NCI-H1092 (cell line): ENCODE results near the gene NIPBL.
"Not testable (repeated sequence)": the region's sequence is repeated elsewhere in the genome, so short reads cannot be mapped to it uniquely, and the experiment has no call there.

Source experiments
- DNase-seq: peaks from one replicate; lab custom pipeline; 2025; lab: John Stamatoyannopoulos, UW

Gene NIPBL

DNA sequence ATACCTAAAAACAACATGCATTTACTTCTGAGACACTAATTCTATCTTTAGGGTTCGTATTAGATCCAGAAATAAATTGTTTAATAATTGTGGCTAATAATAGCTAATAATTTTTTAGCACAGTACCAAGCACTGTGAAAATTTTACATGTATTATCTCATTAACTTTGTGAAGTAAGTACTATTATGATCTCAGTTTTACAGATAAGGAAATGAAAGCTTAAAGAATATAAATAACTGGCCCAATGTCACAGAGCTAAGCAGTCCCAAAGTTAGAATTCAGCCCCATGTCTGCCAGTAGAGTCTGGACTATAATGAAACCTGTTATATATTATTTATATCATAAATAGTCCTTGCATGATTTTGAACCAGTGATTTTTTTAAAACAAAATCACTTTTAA is 163.3 kb downstream of the NIPBL start:
- no peak for DNase-seq

DNA sequence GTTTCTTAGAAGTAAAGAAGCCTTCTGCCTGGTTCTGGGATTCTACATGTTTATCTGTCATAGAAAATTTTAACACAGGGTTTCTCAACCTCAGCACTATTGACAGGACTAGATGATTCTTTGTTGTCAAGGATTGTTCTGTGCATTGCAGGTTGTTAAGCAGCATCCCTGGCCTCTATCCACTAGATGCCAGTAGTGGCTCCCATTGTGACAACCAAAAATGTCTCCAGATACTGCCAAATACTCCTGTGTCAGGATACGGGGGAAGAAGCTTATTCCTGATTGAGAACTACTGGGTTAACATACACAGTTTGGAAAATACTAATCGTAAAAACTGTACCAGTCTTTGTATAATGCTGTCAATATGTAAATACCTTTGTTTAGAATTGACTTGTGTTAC is 167.1 kb downstream of the NIPBL start:
- DNase-seq, result no peak

DNA sequence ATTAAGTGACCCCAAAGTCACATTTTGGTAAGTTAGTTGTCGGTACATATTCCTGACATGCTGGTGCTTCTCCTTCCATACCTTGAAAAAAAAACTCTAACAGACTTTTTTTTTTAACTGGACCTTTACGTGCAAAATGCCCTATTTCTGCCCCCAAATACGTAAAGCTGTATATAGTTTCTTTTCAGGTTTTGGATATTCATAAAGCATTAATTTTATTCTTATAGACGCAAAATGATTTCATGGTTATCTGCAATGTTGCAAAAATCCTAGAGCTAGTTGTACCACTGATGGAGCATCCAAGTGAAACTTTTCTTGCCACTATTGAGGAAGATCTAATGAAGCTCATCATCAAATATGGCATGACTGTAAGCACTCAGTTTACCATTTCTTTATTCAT is 167.6 kb downstream of the NIPBL start:
- no peak for DNase-seq

DNA sequence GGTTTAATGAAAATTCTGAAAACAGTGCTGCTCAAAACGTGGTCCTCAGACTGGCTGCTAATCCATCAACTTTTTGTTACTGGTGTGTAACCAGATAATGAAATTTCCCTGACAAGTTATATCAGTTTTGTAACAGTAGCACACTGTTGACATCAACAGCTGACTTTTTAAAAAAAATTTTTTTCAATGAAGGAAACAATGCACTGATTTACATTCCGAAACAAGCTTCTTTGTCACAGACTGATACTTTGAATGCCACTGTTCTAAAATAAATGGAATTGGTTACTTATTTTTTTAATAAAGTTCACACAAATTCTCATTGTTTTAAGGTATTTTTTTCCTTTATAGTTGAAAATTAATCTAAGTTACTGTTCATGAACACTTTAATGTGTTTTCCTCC is 169.1 kb downstream of the NIPBL start:
- DNase-seq, result no peak

DNA sequence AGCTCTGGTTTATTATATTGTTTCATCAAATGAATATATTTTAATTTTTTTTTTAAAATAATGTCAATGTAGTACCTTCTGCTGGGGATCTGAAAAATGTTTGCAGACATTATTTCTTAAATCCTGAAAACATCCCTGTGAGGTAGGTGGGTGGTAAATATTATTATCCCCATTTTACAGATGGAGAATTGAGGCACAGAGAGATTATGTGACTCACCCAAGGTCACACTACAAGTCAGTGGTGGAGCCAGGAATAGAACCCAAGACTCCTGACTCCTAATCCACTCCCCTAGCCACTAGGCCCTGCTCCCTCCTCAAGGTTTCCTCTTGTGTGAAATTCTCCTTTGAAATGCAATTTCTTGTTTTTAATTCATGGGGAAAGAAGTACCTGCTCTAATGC is 171.4 kb downstream of the NIPBL start:
- no peak for DNase-seq

DNA sequence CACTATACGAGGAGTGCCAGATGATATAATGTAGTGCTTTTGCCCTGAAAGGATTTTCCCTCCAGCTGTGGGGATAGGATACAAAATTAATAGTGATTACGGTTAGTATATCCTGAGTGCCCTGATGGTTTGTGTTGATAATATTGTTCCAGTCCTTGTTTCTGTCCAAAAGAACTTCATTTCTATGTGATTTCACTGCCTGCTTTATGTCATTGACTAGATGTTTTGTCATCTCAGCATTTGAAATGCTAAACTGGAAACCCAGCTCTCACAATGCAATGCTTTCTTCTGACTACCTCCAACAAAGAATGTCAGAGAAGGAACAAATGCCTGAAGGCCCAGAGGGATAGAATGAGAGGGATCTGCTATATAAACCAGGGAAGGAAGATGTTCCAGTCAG is 177.8 kb downstream of the NIPBL start:
- no peak for DNase-seq

DNA sequence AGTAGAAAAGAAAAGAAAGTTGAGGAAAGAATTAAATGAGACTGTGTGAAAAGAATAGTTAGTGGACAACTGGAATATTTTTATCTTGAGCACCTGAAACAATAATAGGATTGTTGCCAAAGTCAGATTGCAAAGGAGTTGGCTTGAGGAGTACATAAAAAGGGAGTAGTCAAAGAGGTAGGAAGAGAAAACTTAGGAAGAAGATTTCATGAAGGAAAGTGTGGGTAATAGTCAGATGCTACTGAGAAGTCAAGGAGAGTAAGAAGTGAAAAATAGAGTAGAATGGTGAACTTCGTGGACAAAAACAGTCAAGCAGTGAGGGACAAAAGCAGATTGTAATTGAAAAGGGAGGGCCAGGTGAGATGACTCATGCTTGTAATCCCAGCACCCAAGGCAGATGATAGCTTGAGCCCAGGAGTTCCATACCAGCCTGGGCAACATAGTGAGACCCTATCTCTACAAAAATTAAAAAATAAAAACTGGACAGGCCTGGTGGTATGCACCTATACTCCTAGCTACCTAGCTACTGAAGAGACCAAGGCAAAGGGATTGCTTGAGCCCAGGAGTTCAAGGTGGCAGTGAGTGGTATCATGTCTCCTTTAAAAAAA is 178.9 kb downstream of the NIPBL start:
- DNase-seq, result no peak

DNA sequence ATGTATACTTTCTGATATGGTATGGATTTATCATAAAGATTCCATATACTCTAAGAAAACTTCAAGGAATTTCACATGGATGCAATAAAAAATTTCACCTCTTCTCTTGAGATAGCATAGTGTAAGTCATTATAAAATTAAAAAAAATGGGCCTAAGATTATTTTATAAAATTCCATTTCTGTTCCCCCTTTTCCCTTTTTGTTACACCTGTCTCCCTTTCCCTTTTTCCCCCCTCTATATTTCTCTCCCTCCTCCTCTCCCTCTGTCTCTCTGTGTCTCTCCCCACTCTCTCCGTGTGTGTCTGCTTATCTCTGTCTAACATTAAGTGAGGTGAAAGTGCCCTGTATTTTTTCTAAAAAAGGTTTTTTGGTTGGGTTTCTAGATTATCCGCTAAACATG is 180.2 kb downstream of the NIPBL start:
- no peak for DNase-seq

DNA sequence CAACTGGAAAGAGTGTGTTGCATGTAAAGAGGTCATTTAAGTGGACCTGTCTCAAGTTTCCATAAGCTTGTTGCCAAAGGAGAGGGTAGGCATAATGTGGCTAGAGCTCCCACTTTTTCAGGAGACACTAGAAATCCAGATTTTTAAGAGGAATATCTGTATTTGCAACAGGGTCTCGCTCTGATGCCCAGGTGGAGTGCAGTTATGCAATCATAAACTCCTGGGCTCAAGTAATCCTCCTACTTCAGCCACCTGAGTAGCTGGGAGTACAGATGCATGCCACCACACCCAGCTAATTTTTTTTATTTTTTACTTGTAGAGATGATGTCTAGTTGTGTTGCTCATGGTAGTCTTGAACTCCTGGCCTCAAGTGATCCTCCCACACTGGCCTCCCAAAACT is 183.5 kb downstream of the NIPBL start:
- DNase-seq, result no peak

DNA sequence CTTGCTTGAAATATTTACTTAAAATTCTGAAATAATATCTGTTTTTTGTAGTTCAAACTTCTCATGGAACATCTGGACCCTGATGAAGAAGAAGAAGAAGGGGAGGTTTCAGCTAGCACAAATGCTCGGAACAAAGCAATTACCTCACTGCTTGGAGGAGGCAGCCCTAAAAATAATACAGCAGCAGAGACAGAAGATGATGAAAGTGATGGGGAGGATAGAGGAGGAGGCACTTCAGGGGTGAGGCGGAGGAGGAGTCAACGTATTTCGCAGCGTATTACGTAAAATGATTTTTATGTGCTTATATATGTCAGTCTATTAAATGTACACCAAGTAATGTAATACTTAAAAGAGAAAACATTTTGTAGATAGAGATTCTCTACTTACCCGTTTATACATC is 187.2 kb downstream of the NIPBL start:
- DNase-seq, result no peak

DNA sequence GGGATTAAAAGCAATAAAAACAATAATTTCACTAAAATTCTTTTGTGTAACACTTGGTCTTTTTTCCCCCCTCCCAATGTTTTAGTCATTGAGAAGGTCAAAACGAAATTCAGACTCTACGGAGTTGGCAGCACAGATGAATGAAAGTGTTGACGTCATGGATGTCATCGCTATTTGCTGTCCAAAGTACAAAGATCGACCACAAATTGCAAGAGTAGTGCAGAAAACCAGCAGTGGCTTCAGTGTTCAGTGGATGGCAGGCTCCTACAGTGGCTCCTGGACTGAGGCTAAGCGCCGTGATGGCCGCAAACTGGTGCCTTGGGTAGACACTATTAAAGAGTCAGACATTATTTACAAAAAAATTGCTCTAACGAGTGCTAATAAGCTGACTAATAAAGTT is 187.9 kb downstream of the NIPBL start:
- no peak for DNase-seq

DNA sequence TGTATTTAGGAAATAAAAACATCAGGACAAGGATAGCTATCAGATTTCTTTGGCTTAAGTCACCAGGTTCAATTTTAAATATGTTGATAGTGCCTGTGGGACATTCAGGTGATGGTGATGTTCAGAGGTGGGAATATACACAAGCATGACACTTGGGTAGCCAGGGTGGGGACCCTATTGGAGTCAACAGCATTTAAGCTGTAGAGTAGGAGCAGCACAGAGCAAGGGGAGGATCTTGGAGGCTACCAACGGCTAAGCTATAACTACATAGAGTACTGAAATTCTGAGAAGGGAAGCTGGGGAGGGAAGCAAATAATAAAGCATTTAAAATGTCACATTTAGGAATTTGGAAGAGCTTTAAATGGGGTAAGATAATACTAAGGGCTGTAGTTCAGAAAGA is 194.9 kb downstream of the NIPBL start:
- no peak for DNase-seq

DNA sequence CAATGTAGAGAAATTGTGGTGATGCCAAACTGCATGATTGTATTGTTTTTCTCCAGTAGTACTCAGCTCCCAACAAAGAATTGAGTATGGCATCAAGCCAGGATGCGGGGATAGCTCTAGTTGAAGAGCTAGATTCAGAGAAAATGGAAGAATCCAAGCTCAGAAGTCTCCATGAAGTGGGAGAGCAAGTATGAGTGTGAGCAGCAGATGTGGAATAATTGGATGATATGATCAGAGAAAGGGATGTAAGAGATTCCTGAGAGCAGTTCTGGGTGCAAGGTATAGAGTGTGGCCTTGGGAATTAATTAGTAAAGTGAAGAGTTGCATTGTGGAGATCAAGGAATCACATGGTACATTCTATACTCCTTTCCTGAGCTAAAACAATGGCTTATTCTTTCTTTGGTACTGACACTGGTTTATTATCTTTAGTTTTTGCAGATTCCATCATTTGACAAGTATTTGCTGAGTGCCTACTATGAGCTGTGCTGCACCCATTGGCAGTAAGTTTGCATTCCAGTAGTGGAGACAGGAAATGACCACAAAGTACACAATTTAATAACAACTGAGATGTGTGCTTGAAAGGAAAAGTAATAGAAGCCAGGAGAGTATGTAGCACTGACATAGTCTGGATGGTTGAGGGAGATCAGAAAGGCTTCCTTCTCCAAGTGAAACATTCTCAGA is 195.5 kb downstream of the NIPBL start:
- DNase-seq, result no peak

DNA sequence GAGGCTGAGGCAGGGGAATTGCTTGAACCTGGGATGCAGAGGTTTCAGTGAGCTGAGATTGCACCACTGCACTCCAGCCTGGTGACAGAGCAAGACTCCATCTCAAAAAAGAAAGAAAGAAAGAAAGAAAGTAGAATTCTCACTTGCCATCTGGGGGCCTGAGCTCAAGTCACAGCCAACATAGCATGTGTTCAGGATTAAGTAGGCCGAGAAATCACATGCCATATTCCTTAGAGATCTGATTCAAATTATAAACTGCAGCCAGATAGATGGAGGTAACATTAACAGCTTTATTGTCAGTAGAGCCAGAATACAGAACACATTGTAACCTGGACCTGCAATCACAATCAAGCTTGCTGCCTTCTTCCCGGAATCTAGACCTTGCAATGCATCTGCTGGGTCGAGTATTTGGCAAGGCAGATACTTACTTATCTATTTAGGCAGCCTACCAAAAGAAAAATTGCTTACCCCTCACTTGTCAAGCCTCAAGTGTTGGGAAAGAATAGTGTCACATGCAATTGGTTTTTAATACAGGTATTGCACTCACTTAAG is 198.9 kb downstream of the NIPBL start:
- no peak for DNase-seq

DNA sequence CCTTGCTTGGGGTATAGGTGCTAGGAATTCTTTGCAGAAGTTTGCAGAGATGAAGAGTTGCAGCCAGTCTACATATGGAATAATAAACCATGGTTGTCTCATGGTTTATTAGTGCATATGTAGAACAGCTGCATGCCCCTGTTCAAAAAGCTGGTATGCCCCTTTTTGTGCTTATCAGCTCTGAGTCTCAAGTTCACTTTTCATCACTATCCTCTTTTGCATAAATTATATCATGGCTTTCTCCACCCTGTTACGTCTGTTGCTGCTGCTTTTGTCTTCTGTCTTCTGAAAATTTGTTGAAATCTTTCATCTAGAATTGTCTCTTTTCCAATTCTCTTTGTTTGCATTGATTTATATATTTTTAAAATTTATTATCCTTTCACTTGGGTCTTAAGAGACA is 200.6 kb downstream of the NIPBL start:
- DNase-seq, result no peak

DNA sequence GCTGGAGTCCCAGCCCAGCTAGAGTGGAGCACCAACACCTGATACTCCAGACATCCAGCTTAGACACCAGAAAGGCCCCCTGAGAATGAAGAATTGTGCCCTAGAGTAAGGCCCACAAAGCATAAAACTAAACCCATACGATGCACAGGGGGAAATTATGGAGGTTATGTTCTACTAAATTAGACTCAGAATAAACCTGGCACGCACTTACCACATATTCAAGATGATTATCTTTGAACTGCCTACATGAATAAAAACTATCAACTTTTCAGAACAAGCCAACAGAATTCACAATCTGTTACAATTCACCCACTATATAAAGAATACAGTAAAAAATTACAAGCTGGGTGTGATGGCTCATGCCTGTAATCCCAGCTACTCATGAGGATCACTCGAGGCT is 204.1 kb downstream of the NIPBL start:
- DNase-seq, result no peak

DNA sequence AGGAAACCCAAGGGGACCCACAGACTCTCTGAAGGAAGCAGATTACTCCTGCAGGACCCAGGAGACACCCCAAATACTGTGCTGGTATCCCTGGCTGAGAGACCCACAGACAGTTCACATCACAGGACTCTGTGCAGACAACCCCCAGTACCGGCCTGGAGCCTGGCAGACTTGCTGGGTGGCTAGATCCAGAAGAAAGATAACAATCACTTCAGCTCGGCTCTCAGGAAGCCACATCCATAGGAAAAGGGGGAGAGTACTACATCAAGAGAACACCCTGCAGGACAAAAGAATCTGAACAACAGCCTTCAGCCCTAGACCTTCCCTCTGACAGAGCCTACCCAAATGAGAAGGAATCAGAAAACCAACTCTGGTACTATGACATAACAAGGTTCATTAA is 206.4 kb downstream of the NIPBL start:
- not testable (repeated sequence) for DNase-seq

DNA sequence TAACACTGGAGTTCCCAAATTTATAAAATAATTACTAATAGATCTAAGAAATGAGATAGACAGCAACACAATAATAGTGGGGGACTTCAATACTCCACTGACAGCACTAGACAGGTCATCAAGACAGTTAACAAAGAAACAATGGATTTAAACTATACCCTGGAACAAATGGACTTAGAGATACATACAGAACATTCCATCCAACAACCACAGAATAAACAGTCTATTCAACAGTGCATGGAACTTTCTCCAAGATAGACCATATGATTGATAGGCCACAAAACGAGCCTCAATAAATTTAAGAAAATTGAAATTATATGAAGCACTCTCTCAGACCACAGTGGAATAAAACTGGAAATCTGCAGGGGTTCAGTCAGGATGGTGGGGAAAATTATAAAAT is 209.5 kb downstream of the NIPBL start:
- not testable (repeated sequence) for DNase-seq

DNA sequence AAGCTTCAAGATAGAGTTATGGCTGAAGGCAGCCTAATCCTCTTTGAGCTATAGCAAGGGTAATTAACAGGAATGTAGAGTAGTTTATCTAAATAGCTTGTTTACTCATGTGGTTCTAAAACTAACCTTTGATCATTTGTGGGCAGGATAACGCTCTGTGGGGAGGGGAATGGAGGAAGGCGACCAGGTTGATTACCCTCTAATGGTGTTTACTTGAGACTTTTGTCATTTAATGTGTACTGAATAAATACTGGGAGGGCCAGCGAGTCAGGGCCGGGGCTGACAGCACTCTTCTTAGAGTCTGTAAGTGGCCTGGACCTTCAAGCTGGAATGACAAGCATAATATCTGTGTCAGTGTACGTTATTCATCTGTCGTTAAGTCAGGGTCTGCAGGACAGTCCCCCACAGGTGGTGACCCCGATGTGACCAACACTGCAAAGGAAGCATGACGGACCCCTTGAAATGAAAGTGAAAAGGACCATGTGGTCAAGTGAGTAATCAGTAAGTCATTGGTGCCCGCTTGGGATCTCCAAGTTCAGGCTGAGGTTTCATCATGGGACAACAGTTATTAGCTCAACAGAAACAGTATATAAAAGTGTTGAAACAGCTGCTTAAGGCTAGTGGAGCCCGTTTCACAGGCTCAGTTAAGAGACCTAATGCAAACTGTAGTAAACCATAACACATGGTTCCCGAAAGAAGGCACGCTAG is 210.1 kb downstream of the NIPBL start:
- DNase-seq, result no peak

DNA sequence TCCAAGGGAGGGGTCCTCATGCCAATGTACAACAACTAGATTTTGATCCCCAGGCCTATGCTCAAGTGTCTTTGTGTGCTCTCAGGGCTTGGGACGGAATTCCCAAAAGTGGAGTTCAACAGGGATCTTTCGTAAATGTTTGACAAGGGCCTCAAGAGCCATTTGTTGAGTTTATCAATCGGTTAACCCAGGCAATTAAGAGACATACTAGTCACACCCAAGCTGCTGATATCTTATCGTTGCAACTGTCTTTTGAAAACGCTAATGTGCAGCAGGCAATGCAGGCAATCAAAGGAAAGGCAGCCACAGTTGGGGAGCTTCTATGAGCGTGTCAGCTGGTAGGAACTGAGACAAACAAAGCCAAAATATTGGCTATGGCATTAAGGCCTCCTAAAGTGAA is 211.4 kb downstream of the NIPBL start:
- no peak for DNase-seq

DNA sequence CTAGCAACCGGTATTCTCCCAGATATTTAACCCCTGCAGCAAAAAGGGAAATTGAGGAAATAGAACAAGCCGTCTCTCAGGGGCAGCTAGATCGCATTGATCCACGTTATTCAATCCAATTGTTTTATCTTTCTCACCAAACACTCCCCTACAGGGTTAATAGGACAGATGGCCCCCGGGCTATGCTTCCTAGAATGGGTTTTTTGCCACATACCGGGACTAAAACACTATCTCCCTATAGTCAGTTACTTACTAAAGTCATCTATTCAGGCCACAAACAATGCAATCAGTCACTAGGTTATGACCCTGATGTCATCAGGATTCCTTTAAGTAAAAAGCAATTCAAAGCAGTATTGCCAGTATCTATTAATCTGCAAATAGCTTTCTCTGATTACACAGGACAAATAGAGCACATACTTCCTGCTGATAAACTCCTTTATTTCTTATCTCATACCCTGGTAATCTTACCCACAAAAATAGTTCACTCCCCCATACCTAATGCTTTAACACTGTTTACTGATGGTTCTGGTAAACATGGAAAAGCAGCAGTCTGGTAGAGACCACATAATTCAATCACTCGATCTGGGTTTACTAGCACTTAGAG is 213.7 kb downstream of the NIPBL start:
- no peak for DNase-seq

DNA sequence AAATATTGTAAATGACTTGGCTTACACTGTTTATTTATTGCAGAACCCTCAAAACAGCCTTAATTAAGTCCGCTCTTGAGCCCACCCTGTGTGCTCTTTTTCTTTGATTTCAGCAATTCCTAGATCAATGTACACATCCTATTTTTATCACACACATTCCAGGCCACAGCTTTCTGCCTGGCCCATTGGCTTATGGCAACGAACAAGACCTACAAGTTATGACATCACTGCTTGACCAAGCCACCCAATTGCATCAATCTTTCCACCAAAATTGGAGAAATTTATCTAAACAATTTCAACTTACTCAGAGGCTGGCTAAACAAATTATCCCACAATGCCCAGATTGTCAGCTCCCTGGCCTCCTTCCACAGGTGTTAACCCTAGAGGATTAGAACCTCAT is 214.2 kb downstream of the NIPBL start:
- DNase-seq, result no peak

DNA sequence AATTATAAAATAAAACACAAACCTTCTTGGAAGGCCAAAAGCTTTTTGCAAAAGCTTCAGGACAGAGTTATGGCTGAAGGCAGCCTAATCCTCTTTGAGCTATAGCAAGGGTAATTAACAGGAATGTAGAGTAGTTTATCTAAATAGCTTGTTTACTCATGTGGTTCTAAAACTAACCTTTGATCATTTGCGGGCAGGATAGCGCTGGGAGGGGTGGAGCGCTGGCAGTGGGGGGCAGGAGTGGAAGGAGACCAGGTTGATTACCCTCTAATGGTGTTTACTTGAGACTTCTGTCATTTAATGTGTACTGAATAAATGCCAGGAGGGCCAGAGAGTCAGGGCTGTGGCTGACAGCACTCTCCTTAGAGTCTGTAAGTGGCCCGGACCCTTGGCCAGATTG is 217.2 kb downstream of the NIPBL start:
- DNase-seq, result not testable (repeated sequence)
